Right cardiac atrium (tissue), 5 donors: ENCODE measurements around the gene CARD19. TPM values are rescaled to one million over a fixed set of nuclear protein-coding genes. Genes with fewer than 3 reads are reported as not detected.

Experiments used
- ATAC-seq, 2 donors: fragments of 200-7000 bp; cut with Tn5 transposase; one replicate each; pipeline versions ENCODE4 v1.8.0 to v1.9.1; 2020; ENCODE audit warnings: moderate library complexity in 2 of 2, mild to moderate bottlenecking in 1 of 2
- DNase-seq, 3 donors: peaks; one replicate each; pipeline ENCODE4 v3.0.0-alpha.2; 2020
- H3K27ac ChIP-seq: one replicate; pipeline ENCODE4 v1.5.1; 2013; ENCODE audit warnings: mild to moderate bottlenecking, low read length, control low read depth, moderate library complexity
- H3K27me3 ChIP-seq: one replicate; pipeline ENCODE4 v1.6.1; 2013; ENCODE audit not compliant: control insufficient read depth, insufficient read depth
- H3K4me1 ChIP-seq: one replicate; pipeline ENCODE4 v1.6.1; 2013; ENCODE audit warnings: low read length; ENCODE audit not compliant: control insufficient read depth, insufficient read depth
- H3K4me3 ChIP-seq: one replicate; pipeline ENCODE4 v1.5.1; 2013; ENCODE audit warnings: low read length, control low read depth
- H3K9me3 ChIP-seq: one replicate; pipeline ENCODE4 v1.6.1; 2013; ENCODE audit warnings: low read length; ENCODE audit not compliant: control insufficient read depth
- WGBS: extraction: QIAGEN DNeasy Blood & Tissue Kit; methylation state at CpG from one replicate; pipeline ENCODE4 v1.1.7; 2013; 5-methylcytosine and 5-hydroxymethylcytosine counted together
- intact Hi-C, 4 donors: fragments of 100-400 bp; cut with DNase I; formaldehyde crosslinking; loops; one replicate each; pipeline versions ENCODE4 v1.11.0 to v1.14.0; 2022 to 2023
- polyA plus RNA-seq: library from polyadenylated mRNA; stranded (reverse); fragments of 200-250 nt; gene quantifications from one replicate; pipeline ENCODE4 v1.2.3, GENCODE V29; 2013
- total RNA-seq, 4 donors: library from RNA; stranded (reverse); fragmentation: NEBNext Ultra II Directional; extraction: Animal tissue kit (Norgen Biotek cat#: 25700); gene quantifications; one replicate each; pipeline ENCODE4 v1.2.1, GENCODE V29; 2021
- donor health status: healthy with polysubstance abuse.
- donor health status: DM: no; HTN: yes; CAD: no.
- donor health status: DM: no; HTN: no; CAD: no.
- donor health status: DM: no; HTN: yes; CAD: no; lungs with severe emphysema.
- donor health status: DM: yes; HTN: yes; CAD: no.

CARD19 gene
- total and polyA plus RNA-seq, 5 donors: 17.7 to 30.3 (median 25.6) TPM

DNA sequence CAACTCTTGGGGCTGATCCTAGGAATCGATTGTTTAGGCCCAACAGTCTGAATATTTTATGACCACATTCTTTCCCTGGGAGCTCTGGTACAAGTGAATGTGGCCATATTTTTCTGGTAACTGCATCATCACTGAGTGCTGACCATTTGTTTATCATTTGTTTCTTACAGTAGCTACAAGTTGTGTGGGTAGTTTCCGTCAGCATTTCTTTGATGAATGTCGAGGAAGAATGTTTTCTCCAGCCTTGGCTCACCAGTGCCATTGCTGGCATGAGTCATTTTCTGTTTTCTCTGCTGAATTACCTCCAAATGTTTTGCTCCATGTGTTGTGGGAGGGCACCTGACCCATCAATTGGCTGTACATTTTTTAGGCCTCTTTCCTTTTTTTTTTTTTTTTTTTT is 14.1 kb upstream of the CARD19 start:
- DNase-seq: no peak
- 88% methylated on average over 3 of the region's 3 CpGs for WGBS

DNA sequence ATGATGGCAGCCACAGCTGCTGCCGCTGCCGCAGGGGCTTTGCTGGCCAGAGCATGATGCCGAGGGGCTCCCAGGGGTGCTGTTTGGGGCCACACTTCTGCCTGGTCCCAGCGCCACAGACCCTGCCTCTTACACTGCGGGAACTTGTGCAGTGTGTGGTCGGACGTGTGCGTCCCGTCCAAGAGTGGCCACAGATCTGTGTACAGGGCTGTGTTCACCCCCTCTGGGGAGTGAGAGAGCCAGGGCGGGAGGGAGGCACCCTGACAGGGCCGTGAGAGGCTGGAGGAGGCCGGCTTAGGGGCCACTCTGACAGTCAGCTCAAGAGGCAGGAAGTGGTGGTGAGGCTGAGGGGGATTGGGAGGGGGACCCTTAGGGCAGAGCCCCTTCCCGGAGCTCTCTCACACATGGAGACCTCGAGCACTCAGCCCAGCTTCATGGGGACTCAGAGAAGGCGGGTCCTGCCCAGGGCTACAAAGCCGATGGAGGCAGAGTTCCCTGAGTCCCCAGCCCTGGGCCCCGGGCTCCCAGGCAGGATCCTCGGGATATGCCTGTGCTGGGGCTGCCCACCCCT is 13.1 kb upstream of the CARD19 start:
- WGBS: 63% methylated on average over 18 of the region's 18 CpGs
- Histone ChIP-seq H3K27me3 (no peaks in the 10 kb centered on the region), H3K4me3 (no peak overlapping the region), H3K9me3 (no peaks in the 10 kb centered on the region), H3K4me1 (no peaks in the 10 kb centered on the region), H3K27ac (no peak overlapping the region)
- ATAC-seq: no peak
- no peak for DNase-seq
- intact Hi-C loops: no loop called here

More for the DNA sequence above, 14.1 kb upstream of the CARD19 start:
- intact Hi-C loops: no loop called here
- H3K4me1 ChIP-seq: no peaks in the 10 kb centered on the region
- H3K27ac ChIP-seq: no peak overlapping the region
- ATAC-seq: no peak
- no peaks in the 10 kb centered on the region for H3K9me3 ChIP-seq
- H3K27me3 ChIP-seq: no peaks in the 10 kb centered on the region
- H3K4me3 ChIP-seq: no peak overlapping the region

DNA sequence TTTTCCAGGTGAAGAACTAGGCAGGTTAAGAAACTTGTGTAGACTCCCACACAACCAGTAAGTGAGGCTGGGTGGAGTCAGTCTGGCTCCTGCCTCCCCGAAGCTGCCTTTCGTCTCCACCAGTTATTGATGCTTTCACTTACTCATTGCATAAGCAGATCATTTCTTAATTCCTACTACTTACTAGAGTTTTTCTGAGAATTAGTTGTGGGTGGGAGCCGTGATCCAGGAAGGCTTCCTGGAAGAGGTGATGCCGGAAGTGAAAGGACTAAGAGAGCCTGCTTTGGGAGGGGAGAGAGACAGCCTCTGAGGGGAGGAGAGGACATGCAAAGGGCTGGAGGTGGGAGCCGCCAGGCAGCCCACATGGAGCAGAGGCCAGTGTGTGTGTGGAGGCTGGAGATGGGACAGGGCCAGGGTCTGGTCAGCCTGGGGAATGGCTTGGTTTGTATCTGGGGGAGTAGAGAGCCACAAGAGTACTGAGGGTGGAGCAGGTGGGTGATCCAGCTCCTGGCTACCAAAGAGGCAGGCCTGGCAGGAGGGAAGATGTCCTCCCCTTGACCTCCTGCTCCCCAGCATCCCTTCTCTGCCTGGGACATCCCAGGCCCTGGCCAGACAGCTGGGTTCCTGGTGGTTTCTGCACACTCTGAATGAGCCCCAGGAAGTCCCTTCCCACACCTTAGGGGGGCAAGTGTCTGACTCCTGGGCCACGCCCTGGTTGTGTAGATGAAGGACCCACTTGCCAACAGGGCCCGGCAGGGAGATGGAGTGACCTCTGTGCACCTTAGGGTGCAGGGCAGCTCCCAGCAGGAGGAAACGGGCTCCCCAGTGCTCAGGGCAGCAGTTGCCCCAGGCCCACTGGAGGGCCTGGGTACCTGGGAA is 12.2 kb upstream of the CARD19 start:
- H3K27ac ChIP-seq: no peak overlapping the region
- WGBS: 87% methylated on average over 8 of the region's 8 CpGs
- H3K4me3 ChIP-seq: no peak overlapping the region
- DNase-seq (no peak), ATAC-seq (no peak)
- no peaks in the 10 kb centered on the region for H3K4me1 ChIP-seq
- H3K27me3 ChIP-seq: no peaks in the 10 kb centered on the region
- H3K9me3 ChIP-seq: no peaks in the 10 kb centered on the region
- intact Hi-C loops: no loop called here

- no peak for DNase-seq
- no peaks in the 10 kb centered on the region for H3K9me3 ChIP-seq
- 96% methylated on average over 6 of the region's 6 CpGs for WGBS
- intact Hi-C loops: no loop called here
- H3K4me1 ChIP-seq: no peaks in the 10 kb centered on the region
- H3K27ac ChIP-seq: no peak overlapping the region
- no peak for ATAC-seq
- H3K27me3 ChIP-seq: no peaks in the 10 kb centered on the region
- H3K4me3 ChIP-seq: no peak overlapping the region
Observed at GRCh38 chr9:93084471-93084881, 11.5 kb upstream of the CARD19 start.

DNA sequence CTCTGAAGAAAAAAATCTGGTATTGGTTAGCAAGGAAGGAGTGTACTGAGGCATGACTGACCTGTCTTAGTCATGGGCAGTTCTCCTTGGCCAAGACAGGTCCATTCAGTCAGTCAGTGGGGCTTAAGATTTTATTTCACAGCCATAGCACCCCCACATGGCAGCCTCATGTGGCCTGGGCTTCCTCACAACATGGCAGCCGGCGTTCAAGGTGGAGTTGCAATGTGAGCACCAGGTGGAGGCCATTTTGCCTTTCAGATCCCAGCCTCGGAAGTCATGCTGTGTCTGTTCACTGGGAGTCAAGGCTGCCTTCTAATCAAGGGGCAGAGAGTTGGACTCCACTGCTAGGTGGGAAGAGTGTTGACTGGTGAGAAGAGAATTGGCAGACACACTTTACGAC is 10.3 kb upstream of the CARD19 start:
- Histone ChIP-seq H3K27me3 (no peaks in the 10 kb centered on the region), H3K4me1 (no peaks in the 10 kb centered on the region), H3K27ac (no peak overlapping the region), H3K9me3 (no peaks in the 10 kb centered on the region), H3K4me3 (no peak overlapping the region)
- 89% methylated on average over 4 of the region's 4 CpGs for WGBS
- ATAC-seq (no peak), DNase-seq (no peak)
- intact Hi-C loops: no loop called here

GRCh38 chr9:93086447-93087224 is 9.4 kb upstream of the CARD19 start:
- Histone ChIP-seq H3K4me1 (no peaks in the 10 kb centered on the region), H3K9me3 (no peaks in the 10 kb centered on the region), H3K27me3 (no peaks in the 10 kb centered on the region), H3K4me3 (no peak overlapping the region), H3K27ac (no peak overlapping the region)
- no peak for ATAC-seq
- WGBS: 93% methylated on average over 8 of the region's 8 CpGs
- no peak for DNase-seq
- intact Hi-C loops: no loop called here

GRCh38 chr9:93087971-93088655 is 7.9 kb upstream of the CARD19 start:
- no peaks in the 10 kb centered on the region for H3K9me3 ChIP-seq
- no peaks in the 10 kb centered on the region for H3K27me3 ChIP-seq
- no peak overlapping the region for H3K27ac ChIP-seq
- H3K4me3 ChIP-seq: no peak overlapping the region
- 97% methylated on average over 12 of the region's 12 CpGs for WGBS
- intact Hi-C loops: no loop called here
- DNase-seq (no peak), ATAC-seq (no peak)
- no peaks in the 10 kb centered on the region for H3K4me1 ChIP-seq

DNA sequence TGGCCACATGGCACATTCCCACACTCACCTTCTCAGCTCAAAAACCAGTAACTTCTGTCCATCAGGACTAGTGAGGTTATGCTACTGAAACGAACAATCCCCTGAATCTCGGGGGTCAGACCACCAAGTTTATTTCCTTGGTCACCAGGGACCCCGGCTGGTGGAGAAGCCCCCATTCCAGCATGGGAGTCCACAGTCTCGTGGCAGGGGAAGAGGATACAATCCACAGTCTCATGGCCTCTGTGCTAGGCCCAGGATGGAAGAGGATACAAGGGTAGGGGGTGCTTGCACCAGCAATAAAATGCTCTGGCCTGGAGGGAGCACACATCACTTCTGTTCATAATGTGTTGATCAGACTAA is 7.4 kb upstream of the CARD19 start:
- H3K27me3 ChIP-seq: no peaks in the 10 kb centered on the region
- DNase-seq (no peak), ATAC-seq (no peak)
- H3K9me3 ChIP-seq: no peaks in the 10 kb centered on the region
- intact Hi-C loops: no loop called here
- no peak overlapping the region for H3K4me3 ChIP-seq
- H3K27ac ChIP-seq: no peak overlapping the region
- WGBS: 94% methylated on average over 4 of the region's 4 CpGs
- no peaks in the 10 kb centered on the region for H3K4me1 ChIP-seq

- 89% methylated on average over 5 of the region's 5 CpGs for WGBS
- Histone ChIP-seq H3K27me3 (no peaks in the 10 kb centered on the region), H3K9me3 (no peaks in the 10 kb centered on the region), H3K4me1 (no peaks in the 10 kb centered on the region), H3K4me3 (no peak overlapping the region), H3K27ac (no peak overlapping the region)
- DNase-seq (no peak), ATAC-seq (no peak)
- intact Hi-C loops: no loop called here
Observed at GRCh38 chr9:93089024-93089423, 7.0 kb upstream of the CARD19 start.

GRCh38 chr9:93089481-93089991 is 6.5 kb upstream of the CARD19 start:
- H3K4me1 ChIP-seq: no peaks in the 10 kb centered on the region
- DNase-seq: no peak
- intact Hi-C loops: no loop called here
- no peaks in the 10 kb centered on the region for H3K27me3 ChIP-seq
- H3K9me3 ChIP-seq: no peaks in the 10 kb centered on the region
- WGBS: 87% methylated on average over 12 of the region's 12 CpGs
- no peak overlapping the region for H3K4me3 ChIP-seq
- ATAC-seq: no peak
- no peak overlapping the region for H3K27ac ChIP-seq
